Thyroid gland (tissue), 4 donors: ENCODE data around the gene ATP6V0C.

ENCODE experiments used
- CTCF ChIP-seq, 6 experiments: fragments of 200-600 bp in 3 of 6; fragments of 450-650 bp in 3 of 6; sonication (generic) in 3 of 6; IDR thresholded peaks; one replicate each; pipeline ENCODE4 v1.5.1; 2016 to 2019; ENCODE audit warnings: antibody characterized with exemption in 6 of 6, mild to moderate bottlenecking in 2 of 6, inconsistent platforms in 1 of 6, moderate library complexity in 1 of 6
- POLR2A ChIP-seq, 2 donors: fragments of 450-650 bp; IDR thresholded peaks; one replicate each; pipeline ENCODE4 v1.6.1; 2017; ENCODE audit warnings: antibody characterized with exemption in 2 of 2, mild to moderate bottlenecking in 2 of 2, moderate library complexity in 1 of 2

GRCh38 chr16:2535625-2536013 lies 21.9 kb downstream of the ATP6V0C start:
- TF ChIP-seq CTCF (IDR thresholded peaks at IDR 0.05) (no peak), POLR2A (IDR thresholded peaks at IDR 0.05) (no peak)
